Measurements from ENCODE around the gene MOB3A. TPM values are rescaled to one million over a fixed set of nuclear protein-coding genes. Genes with fewer than 3 reads are reported as not detected.
A peak's percentile ranks its signal among the peaks of the same experiment; 100 is the strongest.

The MOB3A gene
- total and polyA plus RNA-seq, 2 experiments from 2014 or later = 2.9 to 5.9 TPM

DNA sequence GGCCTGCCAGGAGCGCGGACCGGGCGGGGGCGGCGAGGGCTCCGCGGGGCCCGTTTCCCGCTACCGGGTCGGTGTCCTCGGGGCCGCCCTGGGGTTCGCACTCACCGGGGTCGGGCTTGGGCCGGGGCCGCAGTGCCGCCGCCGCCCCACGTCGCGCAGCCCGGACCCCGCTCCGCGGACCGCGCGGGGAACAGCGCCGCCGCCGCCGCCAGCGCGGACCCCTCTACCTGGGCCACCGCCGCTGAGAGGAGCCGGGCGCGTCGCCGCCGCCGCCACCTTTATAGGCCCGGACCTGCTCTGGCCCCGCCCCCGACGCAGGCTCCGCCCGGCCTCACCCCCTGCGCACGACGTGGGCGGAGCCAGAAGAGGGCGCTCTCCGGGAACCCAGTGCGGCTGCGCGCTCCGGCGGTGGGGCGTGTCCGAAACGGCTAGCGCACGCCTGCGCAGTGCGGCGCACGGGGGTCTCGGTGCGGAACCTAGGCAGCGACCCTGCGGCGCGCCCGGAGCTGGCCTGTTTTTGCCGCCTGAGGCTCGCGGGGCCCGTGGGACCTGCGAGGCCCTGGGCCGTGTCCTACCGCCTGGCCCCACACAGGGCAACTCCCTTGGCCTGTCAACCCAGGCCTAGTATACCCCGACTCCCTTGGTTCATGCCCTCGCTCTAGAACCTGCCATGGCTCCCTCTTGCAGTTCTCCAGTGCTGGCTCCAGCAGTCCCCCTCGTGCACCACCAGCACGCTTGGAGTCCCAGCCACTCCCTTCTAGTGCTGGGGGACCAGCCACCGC, 44.9 kb downstream of the MOB3A start, which contains the start of gene MKNK2 (continued):
- TF ChIP-seq, protein P1, sequence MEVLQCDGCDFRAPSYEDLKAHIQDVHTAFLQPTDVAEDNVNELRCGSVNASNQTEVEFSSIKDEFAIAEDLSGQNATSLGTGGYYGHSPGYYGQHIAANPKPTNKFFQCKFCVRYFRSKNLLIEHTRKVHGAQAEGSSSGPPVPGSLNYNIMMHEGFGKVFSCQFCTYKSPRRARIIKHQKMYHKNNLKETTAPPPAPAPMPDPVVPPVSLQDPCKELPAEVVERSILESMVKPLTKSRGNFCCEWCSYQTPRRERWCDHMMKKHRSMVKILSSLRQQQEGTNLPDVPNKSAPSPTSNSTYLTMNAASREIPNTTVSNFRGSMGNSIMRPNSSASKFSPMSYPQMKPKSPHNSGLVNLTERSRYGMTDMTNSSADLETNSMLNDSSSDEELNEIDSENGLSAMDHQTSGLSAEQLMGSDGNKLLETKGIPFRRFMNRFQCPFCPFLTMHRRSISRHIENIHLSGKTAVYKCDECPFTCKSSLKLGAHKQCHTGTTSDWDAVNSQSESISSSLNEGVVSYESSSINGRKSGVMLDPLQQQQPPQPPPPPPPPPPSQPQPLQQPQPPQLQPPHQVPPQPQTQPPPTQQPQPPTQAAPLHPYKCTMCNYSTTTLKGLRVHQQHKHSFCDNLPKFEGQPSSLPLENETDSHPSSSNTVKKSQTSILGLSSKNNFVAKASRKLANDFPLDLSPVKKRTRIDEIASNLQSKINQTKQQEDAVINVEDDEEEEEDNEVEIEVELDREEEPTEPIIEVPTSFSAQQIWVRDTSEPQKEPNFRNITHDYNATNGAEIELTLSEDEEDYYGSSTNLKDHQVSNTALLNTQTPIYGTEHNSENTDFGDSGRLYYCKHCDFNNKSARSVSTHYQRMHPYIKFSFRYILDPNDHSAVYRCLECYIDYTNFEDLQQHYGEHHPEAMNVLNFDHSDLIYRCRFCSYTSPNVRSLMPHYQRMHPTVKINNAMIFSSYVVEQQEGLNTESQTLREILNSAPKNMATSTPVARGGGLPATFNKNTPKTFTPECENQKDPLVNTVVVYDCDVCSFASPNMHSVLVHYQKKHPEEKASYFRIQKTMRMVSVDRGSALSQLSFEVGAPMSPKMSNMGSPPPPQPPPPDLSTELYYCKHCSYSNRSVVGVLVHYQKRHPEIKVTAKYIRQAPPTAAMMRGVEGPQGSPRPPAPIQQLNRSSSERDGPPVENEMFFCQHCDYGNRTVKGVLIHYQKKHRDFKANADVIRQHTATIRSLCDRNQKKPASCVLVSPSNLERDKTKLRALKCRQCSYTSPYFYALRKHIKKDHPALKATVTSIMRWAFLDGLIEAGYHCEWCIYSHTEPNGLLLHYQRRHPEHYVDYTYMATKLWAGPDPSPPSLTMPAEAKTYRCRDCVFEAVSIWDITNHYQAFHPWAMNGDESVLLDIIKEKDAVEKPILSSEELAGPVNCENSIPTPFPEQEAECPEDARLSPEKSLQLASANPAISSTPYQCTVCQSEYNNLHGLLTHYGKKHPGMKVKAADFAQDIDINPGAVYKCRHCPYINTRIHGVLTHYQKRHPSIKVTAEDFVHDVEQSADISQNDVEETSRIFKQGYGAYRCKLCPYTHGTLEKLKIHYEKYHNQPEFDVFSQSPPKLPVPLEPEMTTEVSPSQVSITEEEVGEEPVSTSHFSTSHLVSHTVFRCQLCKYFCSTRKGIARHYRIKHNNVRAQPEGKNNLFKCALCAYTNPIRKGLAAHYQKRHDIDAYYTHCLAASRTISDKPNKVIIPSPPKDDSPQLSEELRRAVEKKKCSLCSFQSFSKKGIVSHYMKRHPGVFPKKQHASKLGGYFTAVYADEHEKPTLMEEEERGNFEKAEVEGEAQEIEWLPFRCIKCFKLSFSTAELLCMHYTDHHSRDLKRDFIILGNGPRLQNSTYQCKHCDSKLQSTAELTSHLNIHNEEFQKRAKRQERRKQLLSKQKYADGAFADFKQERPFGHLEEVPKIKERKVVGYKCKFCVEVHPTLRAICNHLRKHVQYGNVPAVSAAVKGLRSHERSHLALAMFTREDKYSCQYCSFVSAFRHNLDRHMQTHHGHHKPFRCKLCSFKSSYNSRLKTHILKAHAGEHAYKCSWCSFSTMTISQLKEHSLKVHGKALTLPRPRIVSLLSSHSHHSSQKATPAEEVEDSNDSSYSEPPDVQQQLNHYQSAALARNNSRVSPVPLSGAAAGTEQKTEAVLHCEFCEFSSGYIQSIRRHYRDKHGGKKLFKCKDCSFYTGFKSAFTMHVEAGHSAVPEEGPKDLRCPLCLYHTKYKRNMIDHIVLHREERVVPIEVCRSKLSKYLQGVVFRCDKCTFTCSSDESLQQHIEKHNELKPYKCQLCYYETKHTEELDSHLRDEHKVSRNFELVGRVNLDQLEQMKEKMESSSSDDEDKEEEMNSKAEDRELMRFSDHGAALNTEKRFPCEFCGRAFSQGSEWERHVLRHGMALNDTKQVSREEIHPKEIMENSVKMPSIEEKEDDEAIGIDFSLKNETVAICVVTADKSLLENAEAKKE (CRISPR knock-in tag; IDR thresholded peaks at IDR 0.05) = no peak

DNA sequence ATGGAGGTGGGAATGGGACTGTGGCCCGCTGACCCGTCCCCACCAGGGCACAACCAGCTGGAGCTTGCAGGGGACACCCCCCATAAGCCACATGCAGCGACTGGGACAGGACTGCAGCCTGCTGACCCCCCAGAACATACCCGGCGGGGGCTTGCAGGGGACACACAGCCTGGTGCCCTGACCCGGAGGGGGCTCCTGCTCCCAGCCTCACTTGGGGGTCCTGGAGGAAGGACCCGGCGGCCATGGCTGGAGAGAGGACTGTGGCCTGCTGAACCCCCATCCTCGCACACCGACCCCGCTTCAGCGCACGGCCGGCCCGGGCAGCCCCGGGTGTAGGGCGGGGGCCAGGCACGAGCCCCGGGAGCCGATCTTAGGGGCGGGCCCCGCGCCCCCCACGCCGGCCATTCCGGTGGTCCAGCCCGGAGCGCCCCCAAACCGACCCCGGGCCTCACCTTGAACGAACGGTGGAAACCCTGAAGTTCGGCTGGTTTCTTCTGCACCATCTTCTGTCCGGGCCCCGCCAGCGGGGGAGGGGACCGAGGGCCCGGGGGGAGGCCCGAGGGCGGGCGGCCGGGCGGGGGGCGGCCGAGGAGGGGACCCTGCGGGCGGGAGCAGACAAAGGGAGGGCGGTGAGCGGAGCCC, 45.7 kb downstream of the MOB3A start:
- peaks cover 10% of the 10 kb centered on the region for H4K20me1 ChIP-seq (replicated peaks; ENCODE audit: insufficient read depth)
- ATAC-seq = peak; percentile 7
- TF ChIP-seq ZNF331 (CRISPR knock-in tag; IDR thresholded peaks at IDR 0.05; ENCODE audit: low read depth) = no peak
- no peak for TF ChIP-seq EZH2 (IDR thresholded peaks at IDR 0.05; ENCODE audit: low read depth, unreplicated experiment)
- TF ChIP-seq NANOG (IDR thresholded peaks at IDR 0.05; ENCODE audit: borderline replicate concordance) = no peak
- TF ChIP-seq, protein P2, sequence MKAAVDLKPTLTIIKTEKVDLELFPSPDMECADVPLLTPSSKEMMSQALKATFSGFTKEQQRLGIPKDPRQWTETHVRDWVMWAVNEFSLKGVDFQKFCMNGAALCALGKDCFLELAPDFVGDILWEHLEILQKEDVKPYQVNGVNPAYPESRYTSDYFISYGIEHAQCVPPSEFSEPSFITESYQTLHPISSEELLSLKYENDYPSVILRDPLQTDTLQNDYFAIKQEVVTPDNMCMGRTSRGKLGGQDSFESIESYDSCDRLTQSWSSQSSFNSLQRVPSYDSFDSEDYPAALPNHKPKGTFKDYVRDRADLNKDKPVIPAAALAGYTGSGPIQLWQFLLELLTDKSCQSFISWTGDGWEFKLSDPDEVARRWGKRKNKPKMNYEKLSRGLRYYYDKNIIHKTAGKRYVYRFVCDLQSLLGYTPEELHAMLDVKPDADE (IDR thresholded peaks at IDR 0.05) = no peak
- TF ChIP-seq, protein P3, sequence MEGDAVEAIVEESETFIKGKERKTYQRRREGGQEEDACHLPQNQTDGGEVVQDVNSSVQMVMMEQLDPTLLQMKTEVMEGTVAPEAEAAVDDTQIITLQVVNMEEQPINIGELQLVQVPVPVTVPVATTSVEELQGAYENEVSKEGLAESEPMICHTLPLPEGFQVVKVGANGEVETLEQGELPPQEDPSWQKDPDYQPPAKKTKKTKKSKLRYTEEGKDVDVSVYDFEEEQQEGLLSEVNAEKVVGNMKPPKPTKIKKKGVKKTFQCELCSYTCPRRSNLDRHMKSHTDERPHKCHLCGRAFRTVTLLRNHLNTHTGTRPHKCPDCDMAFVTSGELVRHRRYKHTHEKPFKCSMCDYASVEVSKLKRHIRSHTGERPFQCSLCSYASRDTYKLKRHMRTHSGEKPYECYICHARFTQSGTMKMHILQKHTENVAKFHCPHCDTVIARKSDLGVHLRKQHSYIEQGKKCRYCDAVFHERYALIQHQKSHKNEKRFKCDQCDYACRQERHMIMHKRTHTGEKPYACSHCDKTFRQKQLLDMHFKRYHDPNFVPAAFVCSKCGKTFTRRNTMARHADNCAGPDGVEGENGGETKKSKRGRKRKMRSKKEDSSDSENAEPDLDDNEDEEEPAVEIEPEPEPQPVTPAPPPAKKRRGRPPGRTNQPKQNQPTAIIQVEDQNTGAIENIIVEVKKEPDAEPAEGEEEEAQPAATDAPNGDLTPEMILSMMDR (conservative IDR thresholded peaks at IDR 0.05; ENCODE audit: low read depth in 2 of 2) = no peak
- no peak for TF ChIP-seq EZH2phosphoT487 (IDR thresholded peaks at IDR 0.05; ENCODE audit: unreplicated experiment)
- no peak for TF ChIP-seq STAT1 (IDR thresholded peaks at IDR 0.05; ENCODE audit: unreplicated experiment)

More for the DNA sequence above, 45.7 kb downstream of the MOB3A start:
- Mint-ChIP-seq H3K4me3 (peak overlapping the region; percentile 80; the same call in 2 of the 3 replicates), H3K27ac (no peak overlapping the region), H3K9me3 (no peaks in the 10 kb centered on the region), H3K4me1 (peaks cover 5% of the 10 kb centered on the region), H3K27me3 (ENCODE audit: insufficient read depth, low read depth, poor library complexity) (peaks cover 8% of the 10 kb centered on the region), H3K36me3 (ENCODE audit: low read depth) (no peaks in the 10 kb centered on the region)
- Histone ChIP-seq H3K36me3 (ENCODE audit: insufficient read depth) (no peaks in the 10 kb centered on the region), H3K79me2 (replicated peaks; ENCODE audit: insufficient read depth) (peaks cover 29% of the 10 kb centered on the region), H3K27ac (ENCODE audit: low read depth) (no peak overlapping the region), H3K27me3 (ENCODE audit: insufficient read depth) (no peaks in the 10 kb centered on the region), H3F3A (replicated peaks; ENCODE audit: low read depth) (0 out of 2 replicates have a peak, but pooled peaks cover 3% of the 10 kb centered on the region), H3K4me3 (peak overlapping the region; percentile 96), H2AFZ (no peak overlapping the region), H3K4me1 (ENCODE audit: insufficient read depth) (no peaks in the 10 kb centered on the region; the same call in 1 of the 2 replicates), H3K4me2 (peak overlapping the region; percentile 96), H3K9me2 (ENCODE audit: insufficient read depth) (no peaks in the 10 kb centered on the region)
- DNase-seq (ENCODE audit: low spot score) = no peak
